ENCODE measurements around the gene TTLL9. TPM values are rescaled to one million over a fixed set of nuclear protein-coding genes. Genes with fewer than 3 reads are reported as not detected.

TTLL9 gene
- polyA plus RNA-seq, 3 donors, result 0.21 TPM; not detected in 2

GRCh38 chr20:31833130-31833930 is 37.1 kb upstream of the TTLL9 start:
- Histone ChIP-seq H3K4me3 (replicated peaks in 1 of 3; ENCODE audit: low read depth in 2 of 3, low read length in 3 of 3) (no peak overlapping the region), H3K27me3 (ENCODE audit: control insufficient read depth in 2 of 2, insufficient read depth in 2 of 2, low read length in 2 of 2) (peaks cover 0 to 33% of the 10 kb centered on the region in 2 donors), H3K36me3 (replicated peaks in 1 of 2; ENCODE audit: control insufficient read depth in 1 of 2, insufficient read depth in 2 of 2, low read length in 2 of 2) (no peaks in the 10 kb centered on the region), H3K79me2 (ENCODE audit: insufficient read depth, low read length) (no peaks in the 10 kb centered on the region), H2AFZ (ENCODE audit: insufficient read depth, low read depth, low read length, poor library complexity, severe bottlenecking) (no peak overlapping the region), H3K9me3 (replicated peaks in 1 of 2; ENCODE audit: control insufficient read depth in 1 of 2, insufficient read depth in 1 of 2, low read length in 2 of 2) (no peaks in the 10 kb centered on the region), H3K4me2 (replicated peaks; ENCODE audit: extremely low read depth, low read length, poor library complexity, severe bottlenecking) (no peak overlapping the region), H3K9ac (ENCODE audit: insufficient read depth, low read length, poor library complexity, severe bottlenecking) (no peak overlapping the region), H3K27ac (ENCODE audit: low read depth in 1 of 2, low read length in 2 of 2) (no peak overlapping the region), H3K4me1 (ENCODE audit: control insufficient read depth in 1 of 2, insufficient read depth in 2 of 2, low read length in 2 of 2) (peaks cover 33 to 34% of the 10 kb centered on the region in 2 donors), H4K20me1 (ENCODE audit: insufficient read depth, low read length) (no peaks in the 10 kb centered on the region)
- Mint-ChIP-seq H3K9me3 (peaks cover 0 to 2% (median 0%) of the 10 kb centered on the region in 7 donors), H3K4me3 (peak overlapping the region in 1 of 2 donors; percentile 35), H3K36me3 (peaks cover 0 to 2% of the 10 kb centered on the region in 2 donors), H3K4me1 (no peaks in the 10 kb centered on the region), H3K27me3 (ENCODE audit: low read depth in 3 of 3) (peaks cover 17 to 42% (median 34%) of the 10 kb centered on the region in 3 donors), H3K27ac (peak overlapping the region in 2 of 7 donors; percentile 32 to 61)
- DNase-seq, result peak; percentile 41 to 67 (median 60)
- TF ChIP-seq, protein P1, sequence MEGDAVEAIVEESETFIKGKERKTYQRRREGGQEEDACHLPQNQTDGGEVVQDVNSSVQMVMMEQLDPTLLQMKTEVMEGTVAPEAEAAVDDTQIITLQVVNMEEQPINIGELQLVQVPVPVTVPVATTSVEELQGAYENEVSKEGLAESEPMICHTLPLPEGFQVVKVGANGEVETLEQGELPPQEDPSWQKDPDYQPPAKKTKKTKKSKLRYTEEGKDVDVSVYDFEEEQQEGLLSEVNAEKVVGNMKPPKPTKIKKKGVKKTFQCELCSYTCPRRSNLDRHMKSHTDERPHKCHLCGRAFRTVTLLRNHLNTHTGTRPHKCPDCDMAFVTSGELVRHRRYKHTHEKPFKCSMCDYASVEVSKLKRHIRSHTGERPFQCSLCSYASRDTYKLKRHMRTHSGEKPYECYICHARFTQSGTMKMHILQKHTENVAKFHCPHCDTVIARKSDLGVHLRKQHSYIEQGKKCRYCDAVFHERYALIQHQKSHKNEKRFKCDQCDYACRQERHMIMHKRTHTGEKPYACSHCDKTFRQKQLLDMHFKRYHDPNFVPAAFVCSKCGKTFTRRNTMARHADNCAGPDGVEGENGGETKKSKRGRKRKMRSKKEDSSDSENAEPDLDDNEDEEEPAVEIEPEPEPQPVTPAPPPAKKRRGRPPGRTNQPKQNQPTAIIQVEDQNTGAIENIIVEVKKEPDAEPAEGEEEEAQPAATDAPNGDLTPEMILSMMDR (IDR thresholded peaks at IDR 0.05), result peak; percentile 99
- intact Hi-C loops (cut with micrococcal nuclease), result no loop called here
- WGBS (ENCODE audit: insufficient coverage), result 77% methylated on average over 14 of the region's 14 CpGs

- Histone ChIP-seq H3K27me3 (ENCODE audit: control insufficient read depth in 2 of 2, insufficient read depth in 2 of 2, low read length in 2 of 2) (peaks cover 0 to 38% of the 10 kb centered on the region in 2 donors), H3K9me3 (replicated peaks in 1 of 2; ENCODE audit: control insufficient read depth in 1 of 2, insufficient read depth in 1 of 2, low read length in 2 of 2) (no peaks in the 10 kb centered on the region), H3K4me1 (ENCODE audit: control insufficient read depth in 1 of 2, insufficient read depth in 2 of 2, low read length in 2 of 2) (peaks cover 40 to 41% of the 10 kb centered on the region in 2 donors), H3K36me3 (replicated peaks in 1 of 2; ENCODE audit: control insufficient read depth in 1 of 2, insufficient read depth in 2 of 2, low read length in 2 of 2) (no peaks in the 10 kb centered on the region), H3K79me2 (ENCODE audit: insufficient read depth, low read length) (no peaks in the 10 kb centered on the region), H3K9ac (ENCODE audit: insufficient read depth, low read length, poor library complexity, severe bottlenecking) (no peak overlapping the region), H3K4me2 (replicated peaks; ENCODE audit: extremely low read depth, low read length, poor library complexity, severe bottlenecking) (no peak overlapping the region), H4K20me1 (ENCODE audit: insufficient read depth, low read length) (no peaks in the 10 kb centered on the region), H3K4me3 (replicated peaks in 1 of 3; ENCODE audit: low read depth in 2 of 3, low read length in 3 of 3) (no peak overlapping the region), H3K27ac (ENCODE audit: low read depth in 1 of 2, low read length in 2 of 2) (no peak overlapping the region), H2AFZ (ENCODE audit: insufficient read depth, low read depth, low read length, poor library complexity, severe bottlenecking) (no peak overlapping the region)
- Mint-ChIP-seq H3K36me3 (peaks cover 0 to 2% of the 10 kb centered on the region in 2 donors), H3K4me1 (no peaks in the 10 kb centered on the region), H3K4me3 (no peak overlapping the region), H3K27ac (no peak overlapping the region), H3K27me3 (ENCODE audit: low read depth in 3 of 3) (peaks cover 12 to 42% (median 34%) of the 10 kb centered on the region in 3 donors), H3K9me3 (peaks cover 0 to 1% (median 0%) of the 10 kb centered on the region in 7 donors)
- TF ChIP-seq, protein P1 (IDR thresholded peaks at IDR 0.05), result no peak
- DNase-seq, result no peak
- intact Hi-C loops (cut with micrococcal nuclease), result no loop called here
- WGBS (ENCODE audit: insufficient coverage), result 90% methylated on average over 9 of the region's 20 CpGs
These were observed 36.4 kb upstream of the TTLL9 start for GRCh38 chr20:31833931-31834521.

Data from CD14-positive monocyte (primary cell).